BLaER1 treated with 17β-estradiol and CSF1 and Interleukin-3, amounts not matched to agents 10 nM and 100 nM (cell line): Measurements from ENCODE around the gene RELL1.

Experiments
- H3K27ac ChIP-seq, 11 experiments: shearing (Covaris generic); formaldehyde crosslinking; 2 replicates each; pipeline ENCODE4 v1.8.1; 2022
- H3K27me3 ChIP-seq, 11 experiments: shearing (Covaris generic); formaldehyde crosslinking; 2 replicates each; pipeline ENCODE4 v1.8.1; 2022
- H3K36me3 ChIP-seq, 11 experiments: shearing (Covaris generic); formaldehyde crosslinking; 2 replicates each; pipeline ENCODE4 v1.8.1; 2022
- H3K4me1 ChIP-seq, 10 experiments: shearing (Covaris generic); formaldehyde crosslinking; 2 replicates each; pipeline ENCODE4 v1.8.1; 2022
- H3K4me2 ChIP-seq, 11 experiments: shearing (Covaris generic); formaldehyde crosslinking; 2 replicates each; pipeline ENCODE4 v1.8.1; 2022
- H3K4me3 ChIP-seq, 10 experiments: shearing (Covaris generic); formaldehyde crosslinking; 2 replicates each; pipeline ENCODE4 v1.8.1; 2022
- H3K9ac ChIP-seq, 11 experiments: shearing (Covaris generic); formaldehyde crosslinking; 2 replicates each; pipeline ENCODE4 v1.8.1; 2022
- H3K9me3 ChIP-seq, 11 experiments: shearing (Covaris generic); formaldehyde crosslinking; replicated peaks in 1 of 11; 2 replicates each; pipeline ENCODE4 v1.8.1; 2022
- H4K20me1 ChIP-seq, 11 experiments: shearing (Covaris generic); formaldehyde crosslinking; 2 replicates each; pipeline ENCODE4 v1.8.1; 2022
- Cebpa-rat ChIP-seq, 11 experiments: shearing (Covaris generic); IDR thresholded peaks; 2 replicates each; pipeline ENCODE4 v1.8.1; 2022

The RELL1 gene

GRCh38 chr4:37629713-37630112 is 56.5 kb downstream of the RELL1 start:
- H3K9ac ChIP-seq, result no peak overlapping the region
- no peak for TF ChIP-seq Cebpa-rat (IDR thresholded peaks at IDR 0.05)
- H3K4me3 ChIP-seq, result no peak overlapping the region
- peaks cover 0 to 55% (median 0%) of the 10 kb centered on the region in 11 experiments; a peak in 3 of 22 replicates for H4K20me1 ChIP-seq
- H3K4me2 ChIP-seq, result no peak overlapping the region
- peaks cover 39 to 100% (median 58%) of the 10 kb centered on the region in 11 experiments for H3K36me3 ChIP-seq
- no peak overlapping the region for H3K27ac ChIP-seq
- H3K9me3 ChIP-seq, result 0 out of 22 replicates have a peak, but pooled peaks cover 0 to 3% (median 0%) of the 10 kb centered on the region in 11 experiments
- H3K4me1 ChIP-seq, result no peaks in the 10 kb centered on the region
- no peaks in the 10 kb centered on the region for H3K27me3 ChIP-seq

GRCh38 chr4:37628977-37629609 is 57.1 kb downstream of the RELL1 start:
- H3K4me2 ChIP-seq, result no peak overlapping the region
- no peaks in the 10 kb centered on the region for H3K4me1 ChIP-seq
- no peak for TF ChIP-seq Cebpa-rat (IDR thresholded peaks at IDR 0.05)
- H3K27ac ChIP-seq, result no peak overlapping the region
- peaks cover 33 to 99% (median 52%) of the 10 kb centered on the region in 11 experiments for H3K36me3 ChIP-seq
- H3K4me3 ChIP-seq, result no peak overlapping the region
- H3K9ac ChIP-seq, result no peak overlapping the region
- H3K9me3 ChIP-seq, result 0 out of 22 replicates have a peak, but pooled peaks cover 0 to 3% (median 0%) of the 10 kb centered on the region in 11 experiments
- peaks cover 0 to 49% (median 0%) of the 10 kb centered on the region in 11 experiments; a peak in 3 of 22 replicates for H4K20me1 ChIP-seq
- H3K27me3 ChIP-seq, result no peaks in the 10 kb centered on the region

DNA sequence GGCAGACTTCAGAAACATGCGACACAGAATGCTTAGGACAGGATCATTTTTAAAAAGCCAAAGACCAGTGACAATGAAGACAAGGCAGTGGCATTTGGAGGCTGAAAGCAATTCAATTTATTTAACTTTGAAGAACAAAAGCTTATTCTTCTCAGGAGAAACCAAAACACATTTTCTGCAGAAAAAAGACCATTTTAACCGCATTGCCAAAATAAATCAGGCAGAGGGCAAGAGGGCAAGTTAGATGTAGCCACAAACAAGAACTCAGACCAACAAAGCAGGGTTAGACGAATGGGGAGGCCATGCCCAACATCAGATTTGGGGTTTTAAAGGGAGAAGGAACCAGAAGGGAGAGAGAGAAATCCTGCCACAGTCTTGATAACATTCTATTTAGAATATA is 58.9 kb downstream of the RELL1 start:
- H3K9ac ChIP-seq, result no peak overlapping the region
- 0 out of 22 replicates have a peak, but pooled peaks cover 0 to 3% (median 0%) of the 10 kb centered on the region in 11 experiments for H3K9me3 ChIP-seq
- no peak overlapping the region for H3K4me2 ChIP-seq
- H4K20me1 ChIP-seq, result peaks cover 0 to 45% (median 0%) of the 10 kb centered on the region in 11 experiments; a peak in 2 of 22 replicates
- H3K4me1 ChIP-seq, result 0 out of 20 replicates have a peak, but pooled peaks cover 0 to 5% (median 0%) of the 10 kb centered on the region in 10 experiments
- no peaks in the 10 kb centered on the region for H3K27me3 ChIP-seq
- H3K4me3 ChIP-seq, result no peak overlapping the region
- H3K27ac ChIP-seq, result no peak overlapping the region
- H3K36me3 ChIP-seq, result peaks cover 23 to 99% (median 44%) of the 10 kb centered on the region in 11 experiments
- no peak for TF ChIP-seq Cebpa-rat (IDR thresholded peaks at IDR 0.05)

GRCh38 chr4:37625499-37625898 is 60.7 kb downstream of the RELL1 start:
- no peak overlapping the region for H3K27ac ChIP-seq
- no peaks in the 10 kb centered on the region for H3K9me3 ChIP-seq
- no peak overlapping the region for H3K4me2 ChIP-seq
- H3K9ac ChIP-seq, result no peak overlapping the region
- no peaks in the 10 kb centered on the region for H3K27me3 ChIP-seq
- H4K20me1 ChIP-seq, result peaks cover 0 to 42% (median 0%) of the 10 kb centered on the region in 11 experiments; a peak in 2 of 22 replicates
- H3K4me3 ChIP-seq, result no peak overlapping the region
- peaks cover 10 to 99% (median 29%) of the 10 kb centered on the region in 11 experiments for H3K36me3 ChIP-seq
- 0 out of 20 replicates have a peak, but pooled peaks cover 0 to 5% (median 0%) of the 10 kb centered on the region in 10 experiments for H3K4me1 ChIP-seq
- TF ChIP-seq Cebpa-rat (IDR thresholded peaks at IDR 0.05), result no peak

DNA sequence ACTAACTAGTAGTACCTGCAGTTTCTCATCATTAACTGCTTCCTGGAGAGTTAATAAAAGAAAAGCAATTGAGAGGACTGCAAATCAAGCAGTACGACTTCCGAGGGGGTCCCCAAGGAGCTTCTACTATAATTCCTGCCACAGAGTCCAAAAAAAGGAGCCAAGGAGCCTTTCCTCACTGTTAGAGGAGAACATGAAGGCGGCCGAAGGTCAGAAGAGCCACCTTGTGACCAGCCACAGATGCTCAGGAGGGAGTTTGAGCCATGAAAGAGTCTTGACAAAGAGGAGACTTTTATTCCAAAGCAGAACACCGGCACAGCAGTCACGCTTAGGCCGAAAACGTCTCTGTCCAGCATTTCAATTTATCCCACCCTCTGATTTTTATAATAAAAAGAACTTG is 62.2 kb downstream of the RELL1 start:
- no peaks in the 10 kb centered on the region for H3K9me3 ChIP-seq
- H3K4me2 ChIP-seq, result no peak overlapping the region
- no peak overlapping the region for H3K27ac ChIP-seq
- H3K36me3 ChIP-seq, result peaks cover 7 to 99% (median 19%) of the 10 kb centered on the region in 11 experiments; a peak in 20 of 22 replicates
- peaks cover 0 to 44% (median 0%) of the 10 kb centered on the region in 11 experiments; a peak in 2 of 22 replicates for H4K20me1 ChIP-seq
- no peak for TF ChIP-seq Cebpa-rat (IDR thresholded peaks at IDR 0.05)
- H3K4me3 ChIP-seq, result no peak overlapping the region
- 0 out of 20 replicates have a peak, but pooled peaks cover 0 to 5% (median 0%) of the 10 kb centered on the region in 10 experiments for H3K4me1 ChIP-seq
- no peak overlapping the region for H3K9ac ChIP-seq
- H3K27me3 ChIP-seq, result no peaks in the 10 kb centered on the region

DNA sequence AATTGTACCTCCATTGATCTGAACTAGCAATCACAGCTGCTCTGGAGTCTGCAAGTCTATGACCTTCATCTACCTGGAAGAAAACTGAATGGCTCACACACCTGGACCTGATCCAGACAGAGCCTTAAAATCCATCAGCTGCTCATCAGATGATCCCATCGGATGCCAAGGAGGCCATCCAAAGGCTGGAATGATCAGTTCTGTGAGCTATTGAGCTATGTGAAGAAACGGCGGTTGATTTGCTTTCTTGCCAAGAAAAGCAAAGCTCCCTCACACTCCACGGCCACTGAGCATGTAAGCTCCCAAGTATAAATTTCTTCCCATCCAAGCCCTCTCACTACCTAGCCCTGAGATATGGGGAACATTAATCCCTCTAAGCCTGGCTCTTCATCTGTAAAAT is 63.1 kb downstream of the RELL1 start:
- Histone ChIP-seq H3K9ac (no peak overlapping the region), H3K9me3 (no peaks in the 10 kb centered on the region), H3K27ac (no peak overlapping the region), H3K27me3 (no peaks in the 10 kb centered on the region), H3K4me1 (0 out of 20 replicates have a peak, but pooled peaks cover 0 to 5% (median 0%) of the 10 kb centered on the region in 10 experiments), H3K4me3 (no peak overlapping the region), H4K20me1 (peaks cover 0 to 41% (median 0%) of the 10 kb centered on the region in 11 experiments; a peak in 2 of 22 replicates), H3K4me2 (no peak overlapping the region), H3K36me3 (peaks cover 0 to 99% (median 15%) of the 10 kb centered on the region in 11 experiments; a peak in 18 of 22 replicates)
- no peak for TF ChIP-seq Cebpa-rat (IDR thresholded peaks at IDR 0.05)

- no peak for TF ChIP-seq Cebpa-rat (IDR thresholded peaks at IDR 0.05)
- H3K36me3 ChIP-seq, result peaks cover 0 to 88% (median 8%) of the 10 kb centered on the region in 11 experiments; a peak in 13 of 22 replicates
- H3K9ac ChIP-seq, result no peak overlapping the region
- no peak overlapping the region for H3K4me3 ChIP-seq
- no peak overlapping the region for H3K27ac ChIP-seq
- no peaks in the 10 kb centered on the region for H3K27me3 ChIP-seq
- H3K4me2 ChIP-seq, result no peak overlapping the region
- H3K9me3 ChIP-seq, result no peaks in the 10 kb centered on the region
- peaks cover 3 to 23% (median 16%) of the 10 kb centered on the region in 10 experiments; a peak in 19 of 20 replicates for H3K4me1 ChIP-seq
- peaks cover 0 to 55% (median 0%) of the 10 kb centered on the region in 11 experiments; a peak in 3 of 22 replicates for H4K20me1 ChIP-seq
Measured at GRCh38 chr4:37620176-37620575, 66.0 kb downstream of the RELL1 start.

DNA sequence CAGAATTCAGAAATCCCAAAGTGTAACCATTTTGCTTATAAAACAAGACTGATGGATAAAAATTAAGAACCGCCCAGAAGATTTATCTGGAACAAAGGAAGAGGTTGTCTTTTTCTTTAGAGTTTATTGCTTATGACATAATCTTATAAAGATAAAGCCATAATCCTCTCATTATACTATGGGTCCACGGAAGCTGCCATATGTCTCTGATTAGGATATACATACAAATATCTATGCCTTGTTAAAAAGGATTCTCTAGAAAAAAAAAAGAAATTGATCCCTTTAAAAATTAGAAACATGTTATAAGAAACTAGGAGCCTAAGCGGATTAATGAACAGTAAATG is 70.5 kb downstream of the RELL1 start:
- H3K9ac ChIP-seq, result no peak overlapping the region; a peak in 1 of 22 replicates
- no peak overlapping the region for H3K4me3 ChIP-seq
- peak overlapping the region in 5 of 11 experiments; percentile 31 to 67 (median 36); a peak in 10 of 22 replicates for H3K4me2 ChIP-seq
- H3K27ac ChIP-seq, result no peak overlapping the region
- H3K9me3 ChIP-seq, result peaks cover 0 to 2% (median 0%) of the 10 kb centered on the region in 11 experiments; a peak in 4 of 22 replicates
- H3K36me3 ChIP-seq, result peaks cover 3 to 89% (median 9%) of the 10 kb centered on the region in 11 experiments; a peak in 12 of 22 replicates
- peaks cover 3 to 25% (median 17%) of the 10 kb centered on the region in 10 experiments; a peak in 19 of 20 replicates for H3K4me1 ChIP-seq
- H4K20me1 ChIP-seq, result peaks cover 0 to 44% (median 0%) of the 10 kb centered on the region in 11 experiments; a peak in 3 of 22 replicates
- no peaks in the 10 kb centered on the region for H3K27me3 ChIP-seq
- no peak for TF ChIP-seq Cebpa-rat (IDR thresholded peaks at IDR 0.05)
